Esophagus muscularis mucosa (tissue), 4 donors: ENCODE measurements around the gene CIZ1. TPM values are rescaled to one million over a fixed set of nuclear protein-coding genes. Genes with fewer than 3 reads are reported as not detected.

Experiments
- DNase-seq: peaks from one replicate; pipeline ENCODE4 v3.0.0-alpha.2; 2017; ENCODE audit errors: extremely low spot score
- H3K27ac ChIP-seq, 4 donors: fragments of 200-600 bp; sonication (generic); replicated peaks in 1 of 4; 1 replicate in 3 of 4; 2 replicates in 1 of 4; pipeline ENCODE4 v1.5.1; 2016 to 2019; ENCODE audit warnings: mild to moderate bottlenecking in 1 of 4
- H3K27me3 ChIP-seq, 4 donors: fragments of 200-600 bp; sonication (generic); one replicate each; pipeline versions ENCODE4 v1.5.1 to v1.6.0; 2016 to 2019
- H3K36me3 ChIP-seq, 4 donors: fragments of 200-600 bp; sonication (generic); one replicate each; pipeline ENCODE4 v1.5.1; 2016 to 2019
- H3K4me1 ChIP-seq, 4 donors: fragments of 200-600 bp; sonication (generic); one replicate each; pipeline ENCODE4 v1.5.1; 2016 to 2019
- H3K4me3 ChIP-seq, 4 donors: fragments of 200-600 bp; sonication (generic); 1 replicate in 2 of 4; 2 replicates in 2 of 4; pipeline ENCODE4 v1.5.1; 2016 to 2019; ENCODE audit warnings: mild to moderate bottlenecking in 4 of 4, moderate library complexity in 1 of 4
- H3K9me3 ChIP-seq, 4 donors: fragments of 200-600 bp; sonication (generic); 1 replicate in 3 of 4; 2 replicates in 1 of 4; pipeline ENCODE4 v1.5.1; 2016 to 2019
- CTCF ChIP-seq, 3 experiments: fragments of 200-600 bp in 2 of 3; fragments of 450-650 bp in 1 of 3; sonication (generic) in 2 of 3; IDR thresholded peaks; one replicate each; pipeline ENCODE4 v1.5.1; 2017 to 2019; ENCODE audit warnings: antibody characterized with exemption in 3 of 3, mild to moderate bottlenecking in 2 of 3, moderate library complexity in 1 of 3
- EP300 ChIP-seq: sonication (generic); formaldehyde crosslinking; IDR thresholded peaks from one replicate; pipeline ENCODE4 v1.6.1; 2017; ENCODE audit warnings: antibody characterized with exemption
- POLR2A ChIP-seq: fragments of 450-650 bp; IDR thresholded peaks from one replicate; pipeline ENCODE4 v1.6.1; 2017; ENCODE audit warnings: antibody characterized with exemption, moderate library complexity, mild to moderate bottlenecking, low read depth
- POLR2AphosphoS5 ChIP-seq, 2 donors: sonication (generic); formaldehyde crosslinking; IDR thresholded peaks; one replicate each; pipeline ENCODE4 v1.6.1; 2017; ENCODE audit warnings: antibody characterized with exemption in 2 of 2
- WGBS: methylation state at CpG from one replicate; pipeline ENCODE4 v1.1.5; 2018; 5-methylcytosine and 5-hydroxymethylcytosine counted together
- intact Hi-C: fragments of 100-400 bp; cut with DNase I; formaldehyde crosslinking; loops from one replicate; pipeline ENCODE4 v1.15.1; 2023
- total RNA-seq, 4 donors: library from RNA; depleted of rRNA; stranded (reverse); fragments of >200 nt; gene quantifications; one replicate each; pipeline versions ENCODE4 v1.1.0 to v1.2.1, GENCODE V29; 2016

Gene CIZ1
- total RNA-seq, 4 donors from 2014 or later, result 57.5 to 110 (median 73.2) TPM

GRCh38 chr9:128222880-128223670 lies 31.7 kb upstream of the CIZ1 start:
- H3K27me3 ChIP-seq, result no peaks in the 10 kb centered on the region
- no peak for TF ChIP-seq CTCF (IDR thresholded peaks at IDR 0.05)
- no peak for TF ChIP-seq POLR2A
- no peak for TF ChIP-seq POLR2AphosphoS5 (IDR thresholded peaks at IDR 0.05)
- TF ChIP-seq EP300, result no peak
- intact Hi-C loops, result no loop called here
- DNase-seq, result no peak
- no peak overlapping the region for H3K27ac ChIP-seq
- H3K9me3 ChIP-seq, result no peaks in the 10 kb centered on the region
- 83% methylated on average over 8 of the region's 13 CpGs for WGBS
- H3K36me3 ChIP-seq, result peaks cover 0 to 27% (median 4%) of the 10 kb centered on the region in 4 donors
- peaks cover 8 to 15% (median 13%) of the 10 kb centered on the region in 4 donors for H3K4me1 ChIP-seq
- H3K4me3 ChIP-seq, result no peak overlapping the region

DNA sequence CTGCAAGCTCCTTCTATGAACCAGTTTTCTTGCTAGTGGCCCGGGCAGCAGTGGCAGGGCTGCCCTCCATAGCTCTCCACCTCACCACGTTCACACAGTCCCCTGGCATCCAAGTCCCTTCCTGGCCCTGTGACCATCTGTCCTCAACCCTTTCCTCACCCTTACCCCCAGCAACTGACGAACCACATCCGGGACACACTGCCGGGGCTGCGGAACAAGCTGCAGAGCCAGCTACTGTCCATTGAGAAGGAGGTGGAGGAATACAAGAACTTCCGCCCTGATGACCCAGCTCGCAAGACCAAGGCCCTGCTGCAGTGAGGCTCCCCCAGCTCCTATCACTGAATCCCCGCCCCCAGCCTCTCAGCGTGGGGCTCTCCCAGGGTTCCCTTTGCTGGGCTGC lies 30.7 kb upstream of the CIZ1 start:
- peaks cover 0 to 27% (median 4%) of the 10 kb centered on the region in 4 donors for H3K36me3 ChIP-seq
- no peak overlapping the region for H3K4me3 ChIP-seq
- H3K27ac ChIP-seq, result no peak overlapping the region
- no peak for DNase-seq
- intact Hi-C loops, result no loop called here
- WGBS, result 92% methylated on average over 9 of the region's 10 CpGs
- H3K4me1 ChIP-seq, result peaks cover 10 to 22% (median 19%) of the 10 kb centered on the region in 4 donors
- no peaks in the 10 kb centered on the region for H3K9me3 ChIP-seq
- TF ChIP-seq POLR2A (no peak), EP300 (no peak), CTCF (IDR thresholded peaks at IDR 0.05) (no peak), POLR2AphosphoS5 (IDR thresholded peaks at IDR 0.05) (no peak)
- H3K27me3 ChIP-seq, result no peaks in the 10 kb centered on the region

DNA sequence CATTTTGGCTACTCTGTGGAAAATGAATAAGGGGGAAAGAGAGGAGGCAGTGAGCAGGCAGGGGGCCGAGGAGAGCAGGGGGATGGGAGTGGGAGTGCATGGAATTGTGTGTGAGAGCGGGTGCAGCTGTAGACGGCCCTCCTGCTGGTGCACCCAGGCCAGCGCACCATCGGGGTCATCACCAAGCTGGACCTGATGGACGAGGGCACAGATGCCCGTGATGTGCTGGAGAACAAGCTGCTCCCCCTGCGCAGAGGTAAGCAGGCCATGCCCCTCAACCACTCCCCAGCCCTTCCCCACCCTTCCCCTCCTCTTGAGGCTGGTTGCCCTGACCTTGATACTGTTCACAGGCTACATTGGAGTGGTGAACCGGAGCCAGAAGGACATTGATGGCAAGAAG lies 28.5 kb upstream of the CIZ1 start:
- H3K27me3 ChIP-seq, result no peaks in the 10 kb centered on the region
- H3K9me3 ChIP-seq, result no peaks in the 10 kb centered on the region
- intact Hi-C loops, result no loop called here
- H3K27ac ChIP-seq, result no peak overlapping the region
- DNase-seq, result no peak
- H3K36me3 ChIP-seq, result peaks cover 0 to 27% (median 4%) of the 10 kb centered on the region in 4 donors
- WGBS, result 83% methylated on average over 8 of the region's 9 CpGs
- H3K4me1 ChIP-seq, result peaks cover 16 to 43% (median 32%) of the 10 kb centered on the region in 4 donors
- no peak for TF ChIP-seq POLR2AphosphoS5 (IDR thresholded peaks at IDR 0.05)
- no peak for TF ChIP-seq CTCF (IDR thresholded peaks at IDR 0.05)
- no peak for TF ChIP-seq POLR2A
- no peak for TF ChIP-seq EP300
- no peak overlapping the region for H3K4me3 ChIP-seq

GRCh38 chr9:128218518-128219389 lies 27.4 kb upstream of the CIZ1 start:
- WGBS, result 26% methylated on average over 42 of the region's 47 CpGs

DNA sequence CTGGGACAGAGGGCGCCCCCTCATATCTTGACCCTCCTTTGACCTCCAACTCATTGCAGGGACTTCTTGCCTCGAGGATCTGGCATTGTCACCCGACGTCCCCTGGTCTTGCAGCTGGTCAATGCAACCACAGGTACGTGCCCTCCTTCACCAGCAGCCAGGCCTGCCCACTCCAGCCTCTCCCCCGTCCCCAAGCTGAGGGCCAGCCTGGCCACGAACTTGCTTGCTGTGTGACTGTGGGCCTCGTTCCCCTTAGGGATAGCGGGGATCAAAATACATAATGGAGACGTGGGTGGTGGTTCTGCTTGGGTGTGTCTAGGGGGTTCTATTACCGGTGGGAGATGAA lies 26.8 kb upstream of the CIZ1 start:
- intact Hi-C loops, result no loop called here
- Histone ChIP-seq H3K36me3 (peaks cover 0 to 17% (median 0%) of the 10 kb centered on the region in 4 donors), H3K27me3 (no peaks in the 10 kb centered on the region), H3K9me3 (no peaks in the 10 kb centered on the region), H3K4me1 (peaks cover 16 to 43% (median 32%) of the 10 kb centered on the region in 4 donors), H3K27ac (peak overlapping the region; percentile 49 to 75 (median 62)), H3K4me3 (peak overlapping the region; percentile 47 to 61 (median 52))
- WGBS, result 67% methylated on average over 11 of the region's 11 CpGs
- TF ChIP-seq POLR2A, result no peak
- TF ChIP-seq CTCF (IDR thresholded peaks at IDR 0.05), result no peak
- TF ChIP-seq EP300, result no peak
- TF ChIP-seq POLR2AphosphoS5 (IDR thresholded peaks at IDR 0.05), result no peak
- DNase-seq, result no peak

More at GRCh38 chr9:128218518-128219389, 27.4 kb upstream of the CIZ1 start:
- H3K27me3 ChIP-seq, result no peaks in the 10 kb centered on the region
- intact Hi-C loops, result no loop called here
- H3K9me3 ChIP-seq, result no peaks in the 10 kb centered on the region
- H3K36me3 ChIP-seq, result peaks cover 0 to 21% (median 0%) of the 10 kb centered on the region in 4 donors
- peaks cover 16 to 43% (median 32%) of the 10 kb centered on the region in 4 donors for H3K4me1 ChIP-seq
- DNase-seq, result peak; percentile 99
- TF ChIP-seq POLR2A (no peak), POLR2AphosphoS5 (IDR thresholded peaks at IDR 0.05) (peak; percentile 72 to 78)
- H3K27ac ChIP-seq, result peak overlapping the region; percentile 49 to 75 (median 62)
- peak overlapping the region; percentile 47 to 61 (median 52) for H3K4me3 ChIP-seq
